ENCODE data around the gene CNTNAP2. TPM values are rescaled to one million over a fixed set of nuclear protein-coding genes. Genes with fewer than 3 reads are reported as not detected.

CNTNAP2 gene
- total and polyA plus RNA-seq, 11 donors = 0.01 to 2.6 (median 0.31) TPM; not detected in 3

GRCh38 chr7:146655928-146656797, 539.6 kb downstream of the CNTNAP2 start:
- H3K9me3 ChIP-seq = no peaks in the 10 kb centered on the region
- no peak overlapping the region for H3K27ac ChIP-seq
- H3K4me1 ChIP-seq = no peaks in the 10 kb centered on the region
- TF ChIP-seq CTCF (IDR thresholded peaks at IDR 0.05) (no peak), POLR2A (IDR thresholded peaks at IDR 0.05) (no peak)
- 50 to 60% (median 57%) methylated on average over 9 of the region's 9 CpGs for WGBS, 4 donors
- DNase-seq (no peak), ATAC-seq (no peak)
- H3K36me3 ChIP-seq = no peaks in the 10 kb centered on the region
- no peak overlapping the region for H3K4me3 ChIP-seq
- intact Hi-C loops (cut with DNase I) = no loop called here
- no peaks in the 10 kb centered on the region for H3K27me3 ChIP-seq

DNA sequence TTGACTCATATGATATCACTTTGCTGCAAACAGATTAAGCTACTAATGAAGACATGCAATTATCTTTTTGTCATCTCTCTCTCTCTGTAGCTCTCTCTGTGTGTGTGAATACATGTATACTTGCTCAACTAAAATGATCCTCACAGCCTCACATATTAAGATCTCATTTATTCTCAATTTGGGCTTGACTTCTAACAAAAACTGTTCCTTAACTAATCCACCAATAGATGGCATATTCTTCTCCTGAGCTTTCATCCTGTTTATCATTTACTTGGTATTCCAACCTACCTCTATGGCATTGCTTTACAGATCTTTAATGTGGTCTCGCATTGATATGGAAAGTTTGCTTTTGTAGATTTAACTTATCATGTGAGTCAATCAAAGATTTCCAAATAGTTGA, 540.4 kb downstream of the CNTNAP2 start:
- Histone ChIP-seq H3K9me3 (no peaks in the 10 kb centered on the region), H3K36me3 (no peaks in the 10 kb centered on the region), H3K27me3 (no peaks in the 10 kb centered on the region), H3K4me3 (no peak overlapping the region), H3K27ac (no peak overlapping the region), H3K4me1 (no peaks in the 10 kb centered on the region)
- no peak for ATAC-seq
- DNase-seq = no peak
- TF ChIP-seq POLR2A (IDR thresholded peaks at IDR 0.05) (no peak), CTCF (IDR thresholded peaks at IDR 0.05) (no peak)
- intact Hi-C loops (cut with DNase I) = no loop called here
- WGBS, 4 donors = 91 to 95% (median 93%) methylated on average over 1 of the region's 1 CpG

GRCh38 chr7:146658604-146659003, 542.0 kb downstream of the CNTNAP2 start:
- Histone ChIP-seq H3K36me3 (no peaks in the 10 kb centered on the region), H3K9me3 (no peaks in the 10 kb centered on the region), H3K4me3 (no peak overlapping the region), H3K4me1 (no peaks in the 10 kb centered on the region), H3K27ac (no peak overlapping the region), H3K27me3 (no peaks in the 10 kb centered on the region)
- DNase-seq (no peak), ATAC-seq (no peak)
- no peak for TF ChIP-seq CTCF (IDR thresholded peaks at IDR 0.05)
- no peak for TF ChIP-seq POLR2A (IDR thresholded peaks at IDR 0.05)
- 69 to 83% (median 74%) methylated on average over 4 of the region's 4 CpGs for WGBS, 4 donors
- intact Hi-C loops (cut with DNase I) = no loop called here

GRCh38 chr7:146659732-146660131, 543.1 kb downstream of the CNTNAP2 start:
- intact Hi-C loops (cut with DNase I) = no loop called here
- H3K4me1 ChIP-seq = no peaks in the 10 kb centered on the region
- TF ChIP-seq POLR2A (IDR thresholded peaks at IDR 0.05) (no peak), CTCF (IDR thresholded peaks at IDR 0.05) (no peak)
- DNase-seq (no peak), ATAC-seq (no peak)
- H3K4me3 ChIP-seq = no peak overlapping the region
- 58 to 67% (median 62%) methylated on average over 3 of the region's 3 CpGs for WGBS, 4 donors
- H3K27ac ChIP-seq = no peak overlapping the region
- H3K9me3 ChIP-seq = no peaks in the 10 kb centered on the region
- H3K27me3 ChIP-seq = no peaks in the 10 kb centered on the region
- no peaks in the 10 kb centered on the region for H3K36me3 ChIP-seq

Measured in heart left ventricle (tissue), 16 donors.